Caco-2 (cell line): ENCODE data around the gene GSE1. TPM values are rescaled to one million over a fixed set of nuclear protein-coding genes. Genes with fewer than 3 reads are reported as not detected.

ENCODE experiments used
- total RNA-seq: library from RNA; stranded (reverse); gene quantifications from 2 replicates; pipeline ENCODE4 v1.2.3, GENCODE V29; 2022

GSE1 gene
- total RNA-seq, 1 experiment from 2014 or later = 142 TPM

Other genes starting within 250 kb of the GSE1 start
- gene GINS2, start 75.6 kb downstream of the GSE1 start, total RNA-seq = 52.5 and 62.9 TPM in 2 replicates
- gene C16orf74, start 137.8 kb downstream of the GSE1 start, total RNA-seq = 3.8 and 4.0 TPM in 2 replicates
- gene EMC8, start 186.2 kb downstream of the GSE1 start, total RNA-seq = 86.7 and 94.7 TPM in 2 replicates
- 814 and 893 TPM in 2 replicates for gene COX4I1, start 186.4 kb downstream of the GSE1 start, total RNA-seq